Natural killer cell (primary cell): ENCODE results near the gene PALLD. TPM values are rescaled to one million over a fixed set of nuclear protein-coding genes. Genes with fewer than 3 reads are reported as not detected.

Source experiments
- ATAC-seq, 3 donors: fragments of 150-1000 bp in 2 of 3; fragments of 200-7000 bp in 1 of 3; cut with Tn5 transposase; 1 replicate in 1 of 3; 2 replicates in 2 of 3; pipeline ENCODE4 v1.10.0; 2021; ENCODE audit warnings: mild to moderate bottlenecking in 2 of 3, moderate library complexity in 2 of 3
- DNase-seq, 2 donors: peaks; one replicate each; pipeline versions ENCODE4 v3.0.0 to v3.0.0-alpha.2; 2013 to 2021; ENCODE audit warnings: mixed read lengths in 1 of 2
- H3K27ac ChIP-seq: one replicate; pipeline ENCODE4 v1.5.1; 2013; ENCODE audit warnings: mild to moderate bottlenecking, low read length
- H3K27me3 ChIP-seq: one replicate; pipeline ENCODE4 v1.6.1; 2013; ENCODE audit warnings: low read length; ENCODE audit not compliant: control insufficient read depth, insufficient read depth
- H3K36me3 ChIP-seq: one replicate; pipeline ENCODE4 v1.6.1; 2013; ENCODE audit warnings: low read length; ENCODE audit not compliant: control insufficient read depth, insufficient read depth
- H3K4me1 ChIP-seq: one replicate; pipeline ENCODE4 v1.6.1; 2013; ENCODE audit warnings: low read length; ENCODE audit not compliant: control insufficient read depth, insufficient read depth
- H3K4me3 ChIP-seq: one replicate; pipeline ENCODE4 v1.5.1; 2013; ENCODE audit warnings: low read length
- H3K9me3 ChIP-seq: one replicate; pipeline ENCODE4 v1.6.1; 2013; ENCODE audit warnings: low read length; ENCODE audit not compliant: control insufficient read depth, insufficient read depth
- H3K27ac Mint-ChIP-seq, 2 donors: one replicate each; pipeline ENCODE4 v1.8.0; 2022; ENCODE audit warnings: mild to moderate bottlenecking in 2 of 2, mixed read lengths in 2 of 2, moderate library complexity in 1 of 2
- H3K27me3 Mint-ChIP-seq, 2 donors: one replicate each; pipeline ENCODE4 v1.8.0; 2022; ENCODE audit warnings: low read depth in 2 of 2, mixed read lengths in 2 of 2
- H3K36me3 Mint-ChIP-seq: one replicate; pipeline ENCODE4 v1.8.0; 2022; ENCODE audit warnings: mixed read lengths
- H3K4me1 Mint-ChIP-seq, 2 donors: one replicate each; pipeline ENCODE4 v1.8.0; 2022; ENCODE audit warnings: mixed read lengths in 2 of 2
- H3K4me3 Mint-ChIP-seq: one replicate; pipeline ENCODE4 v1.8.0; 2022; ENCODE audit warnings: mild to moderate bottlenecking, moderate library complexity, mixed read lengths
- H3K9me3 Mint-ChIP-seq, 2 donors: one replicate each; pipeline ENCODE4 v1.8.0; 2022; ENCODE audit warnings: mixed read lengths in 2 of 2
- WGBS: methylation state at CpG from one replicate; pipeline ENCODE4 v1.1.7; 2013; ENCODE audit warnings: missing lambda C conversion rate; ENCODE audit not compliant: insufficient coverage; 5-methylcytosine and 5-hydroxymethylcytosine counted together
- intact Hi-C: fragments of 100-400 bp; cut with micrococcal nuclease; formaldehyde crosslinking; loops from one replicate; pipeline ENCODE4 v1.14.2; 2022
- total RNA-seq, 4 donors: library from RNA; stranded (reverse); fragments of 120-200 nt in 1 of 4; gene quantifications; one replicate each; pipeline versions ENCODE4 v1.2.3 to v1.2.4, GENCODE V29; 2013 to 2022
- TF ChIP-seq, protein P1 (sequence below): fragments of 200-600 bp; IDR thresholded peaks from one replicate; pipeline ENCODE4 v1.8.0; 2022; ENCODE audit warnings: antibody characterized with exemption

Gene PALLD
- total RNA-seq, 3 donors from 2014 or later (not counting 1 experiment from before 2014, with no cell fraction given): 15.1 to 25.4 (median 22.8) TPM

- intact Hi-C loops: loop anchor here (5.0 kb wide), 1 partner anchor 47 kb away; no protein-coding TSS in a partner anchor
- TF ChIP-seq, protein P1, sequence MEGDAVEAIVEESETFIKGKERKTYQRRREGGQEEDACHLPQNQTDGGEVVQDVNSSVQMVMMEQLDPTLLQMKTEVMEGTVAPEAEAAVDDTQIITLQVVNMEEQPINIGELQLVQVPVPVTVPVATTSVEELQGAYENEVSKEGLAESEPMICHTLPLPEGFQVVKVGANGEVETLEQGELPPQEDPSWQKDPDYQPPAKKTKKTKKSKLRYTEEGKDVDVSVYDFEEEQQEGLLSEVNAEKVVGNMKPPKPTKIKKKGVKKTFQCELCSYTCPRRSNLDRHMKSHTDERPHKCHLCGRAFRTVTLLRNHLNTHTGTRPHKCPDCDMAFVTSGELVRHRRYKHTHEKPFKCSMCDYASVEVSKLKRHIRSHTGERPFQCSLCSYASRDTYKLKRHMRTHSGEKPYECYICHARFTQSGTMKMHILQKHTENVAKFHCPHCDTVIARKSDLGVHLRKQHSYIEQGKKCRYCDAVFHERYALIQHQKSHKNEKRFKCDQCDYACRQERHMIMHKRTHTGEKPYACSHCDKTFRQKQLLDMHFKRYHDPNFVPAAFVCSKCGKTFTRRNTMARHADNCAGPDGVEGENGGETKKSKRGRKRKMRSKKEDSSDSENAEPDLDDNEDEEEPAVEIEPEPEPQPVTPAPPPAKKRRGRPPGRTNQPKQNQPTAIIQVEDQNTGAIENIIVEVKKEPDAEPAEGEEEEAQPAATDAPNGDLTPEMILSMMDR: no peak
- Mint-ChIP-seq H3K36me3 (no peaks in the 10 kb centered on the region), H3K4me1 (peaks cover 34 to 40% of the 10 kb centered on the region in 2 donors), H3K9me3 (no peaks in the 10 kb centered on the region), H3K27me3 (peaks cover 2 to 13% of the 10 kb centered on the region in 2 donors), H3K4me3 (peak overlapping the region; percentile 97), H3K27ac (peak overlapping the region; percentile 80 to 97)
- Histone ChIP-seq H3K36me3 (no peaks in the 10 kb centered on the region), H3K4me1 (peaks cover 8% of the 10 kb centered on the region), H3K9me3 (no peaks in the 10 kb centered on the region), H3K27me3 (no peaks in the 10 kb centered on the region), H3K27ac (peak overlapping the region; percentile 62), H3K4me3 (no peak overlapping the region)
- DNase-seq (no peak), ATAC-seq (no peak)
Observed at GRCh38 chr4:168879188-168879587, 382.3 kb downstream of the PALLD start.

GRCh38 chr4:168880072-168880675, 383.3 kb downstream of the PALLD start:
- Histone ChIP-seq H3K27ac (no peak overlapping the region), H3K4me3 (no peak overlapping the region), H3K36me3 (no peaks in the 10 kb centered on the region), H3K4me1 (peaks cover 10% of the 10 kb centered on the region), H3K9me3 (no peaks in the 10 kb centered on the region), H3K27me3 (no peaks in the 10 kb centered on the region)
- DNase-seq: no peak
- WGBS: 96% methylated on average over 4 of the region's 6 CpGs
- Mint-ChIP-seq H3K27me3 (peaks cover 0 to 13% of the 10 kb centered on the region in 2 donors), H3K36me3 (no peaks in the 10 kb centered on the region), H3K4me1 (peaks cover 44 to 50% of the 10 kb centered on the region in 2 donors), H3K27ac (peak overlapping the region; percentile 80 to 97), H3K9me3 (no peaks in the 10 kb centered on the region), H3K4me3 (no peak overlapping the region)
- intact Hi-C loops: no loop called here
- ATAC-seq: no peak
- TF ChIP-seq, protein P1: no peak

DNA sequence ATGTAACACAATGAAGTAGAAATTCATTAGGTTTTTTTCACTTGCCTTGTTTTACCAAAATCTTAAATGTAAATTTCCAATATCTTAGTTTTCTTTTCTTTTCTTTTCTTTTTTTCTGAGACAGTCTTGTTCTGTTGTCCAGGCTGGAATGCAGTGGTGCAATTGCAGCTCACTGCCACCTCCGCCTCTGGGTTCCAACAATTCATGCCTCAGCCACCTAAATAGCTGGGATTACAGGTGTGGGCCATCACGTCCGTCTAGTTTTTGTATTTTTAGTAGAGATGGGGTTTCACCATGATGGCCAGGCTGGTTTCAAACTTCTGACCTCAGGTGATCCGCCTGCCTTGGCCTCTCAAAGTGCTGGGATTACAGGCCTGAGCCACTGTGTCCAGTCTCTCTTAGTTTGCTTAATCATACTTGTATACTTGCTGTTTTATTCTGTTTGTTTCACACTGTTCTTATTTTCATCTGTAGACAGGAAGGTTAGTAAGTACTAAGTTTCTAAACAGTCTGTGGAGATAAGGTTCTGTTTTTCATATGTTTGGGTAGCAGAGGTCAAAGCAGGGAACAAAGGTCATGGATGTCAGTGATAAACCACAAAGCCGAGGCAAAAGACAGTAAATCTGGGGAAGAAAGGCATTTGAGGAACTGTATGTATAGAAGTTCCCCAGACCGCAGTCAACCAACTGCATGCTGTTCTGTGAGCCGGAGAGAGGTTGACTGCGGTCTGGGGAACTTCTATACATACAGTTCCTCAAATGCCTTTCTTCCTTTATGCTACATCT, 384.2 kb downstream of the PALLD start:
- TF ChIP-seq, protein P1: no peak
- Histone ChIP-seq H3K27ac (no peak overlapping the region), H3K9me3 (no peaks in the 10 kb centered on the region), H3K27me3 (no peaks in the 10 kb centered on the region), H3K4me3 (no peak overlapping the region), H3K4me1 (peaks cover 10% of the 10 kb centered on the region), H3K36me3 (no peaks in the 10 kb centered on the region)
- Mint-ChIP-seq H3K36me3 (no peaks in the 10 kb centered on the region), H3K27me3 (peaks cover 0 to 6% of the 10 kb centered on the region in 2 donors), H3K27ac (peak overlapping the region; percentile 65 to 80), H3K4me1 (peaks cover 47 to 55% of the 10 kb centered on the region in 2 donors), H3K9me3 (no peaks in the 10 kb centered on the region), H3K4me3 (peak overlapping the region; percentile 33)
- no peak for ATAC-seq
- intact Hi-C loops: no loop called here
- WGBS: 63% methylated on average over 8 of the region's 8 CpGs
- DNase-seq: peak in 1 of 2 donors; percentile 4
